MM.1S (cell line): Measurements from ENCODE around the gene PUM1.

ENCODE experiments used
- DNase-seq: peaks from one replicate; pipeline ENCODE4 v3.0.0-alpha.2; 2015
- H2AFZ ChIP-seq: fragments of 300-600 bp; sonication (generic); 2 replicates; pipeline ENCODE4 v1.6.0; 2016; ENCODE audit warnings: antibody characterized with exemption, low read length
- H3F3A ChIP-seq: fragments of 300-600 bp; sonication (generic); 2 replicates; pipeline ENCODE4 v1.6.1; 2016; ENCODE audit warnings: mild to moderate bottlenecking, antibody characterized with exemption, low read length, moderate library complexity, mixed read lengths; ENCODE audit not compliant: insufficient read depth
- H3K27ac ChIP-seq: fragments of 300-600 bp; sonication (generic); 2 replicates; pipeline ENCODE4 v1.5.1; 2016; ENCODE audit warnings: mild to moderate bottlenecking, low read length
- H3K27me3 ChIP-seq: fragments of 300-600 bp; sonication (generic); replicated peaks from 2 replicates; pipeline ENCODE4 v1.6.0; 2016; ENCODE audit warnings: low read length; ENCODE audit not compliant: insufficient read depth
- H3K36me3 ChIP-seq: fragments of 300-600 bp; sonication (generic); replicated peaks from 2 replicates; pipeline ENCODE4 v1.6.1; 2016; ENCODE audit warnings: mild to moderate bottlenecking, low read length, mixed read lengths; ENCODE audit not compliant: insufficient read depth
- H3K4me1 ChIP-seq: fragments of 300-600 bp; sonication (generic); 2 replicates; pipeline ENCODE4 v1.6.1; 2016; ENCODE audit warnings: low read length, mixed read lengths
- H3K4me2 ChIP-seq: fragments of 300-600 bp; sonication (generic); 2 replicates; pipeline ENCODE4 v1.6.0; 2016; ENCODE audit warnings: low read depth, low read length
- H3K4me3 ChIP-seq: fragments of 300-600 bp; sonication (generic); 2 replicates; pipeline ENCODE4 v1.5.1; 2016; ENCODE audit warnings: low read length, mixed read lengths
- H3K79me2 ChIP-seq: fragments of 300-600 bp; sonication (generic); 2 replicates; pipeline ENCODE4 v1.6.1; 2016; ENCODE audit warnings: mixed run types, low read length, mixed read lengths
- H3K9ac ChIP-seq: fragments of 300-600 bp; sonication (generic); 2 replicates; pipeline ENCODE4 v1.6.1; 2016; ENCODE audit warnings: low read length, mixed read lengths
- H3K9me2 ChIP-seq: fragments of 300-600 bp; sonication (generic); replicated peaks from 2 replicates; pipeline ENCODE4 v1.6.1; 2016; ENCODE audit warnings: mild to moderate bottlenecking, low read length, mixed read lengths; ENCODE audit not compliant: insufficient read depth
- H3K9me3 ChIP-seq: fragments of 300-600 bp; sonication (generic); replicated peaks from 2 replicates; pipeline ENCODE4 v1.6.1; 2016; ENCODE audit warnings: mild to moderate bottlenecking, low read length, mixed read lengths; ENCODE audit not compliant: insufficient read depth
- H4K20me1 ChIP-seq: fragments of 300-600 bp; sonication (generic); 2 replicates; pipeline ENCODE4 v1.6.1; 2016; ENCODE audit warnings: mild to moderate bottlenecking, low read length, moderate library complexity, mixed read lengths; ENCODE audit not compliant: insufficient read depth
- EZH2 ChIP-seq: fragments of 300-600 bp; sonication (generic); optimal IDR thresholded peaks from 2 replicates; pipeline ENCODE3; 2017; ENCODE audit warnings: low read depth, mild to moderate bottlenecking, antibody characterized with exemption, low read length, mixed read lengths
- EZH2phosphoT487 ChIP-seq: fragments of 300-600 bp; sonication (generic); IDR thresholded peaks from 2 replicates; pipeline ENCODE4 v1.6.1; 2018; ENCODE audit warnings: antibody characterized with exemption, low read length
- TF ChIP-seq, protein P1 (sequence below): fragments of 300-600 bp; sonication (generic); IDR thresholded peaks from 2 replicates; pipeline ENCODE4 v1.5.1; 2016; ENCODE audit warnings: antibody characterized with exemption, low read length, mixed read lengths

Gene PUM1

GRCh38 chr1:30957560-30958222, 107.8 kb downstream of the PUM1 start:
- Histone ChIP-seq H4K20me1 (peaks cover 7% of the 10 kb centered on the region; the same call in 1 of the 2 replicates), H3K27ac (no peak overlapping the region), H3K36me3 (peaks cover 11% of the 10 kb centered on the region; the same call in 1 of the 2 replicates), H3K4me1 (no peaks in the 10 kb centered on the region), H3K9me2 (no peaks in the 10 kb centered on the region), H3K27me3 (no peaks in the 10 kb centered on the region), H3K9ac (no peak overlapping the region), H3K4me3 (no peak overlapping the region), H3K79me2 (peaks cover 52% of the 10 kb centered on the region), H3K9me3 (no peaks in the 10 kb centered on the region), H2AFZ (no peak overlapping the region), H3K4me2 (no peak overlapping the region), H3F3A (no peaks in the 10 kb centered on the region)
- no peak for DNase-seq
- TF ChIP-seq EZH2phosphoT487 (no peak), EZH2 (no peak)
- TF ChIP-seq, protein P1, sequence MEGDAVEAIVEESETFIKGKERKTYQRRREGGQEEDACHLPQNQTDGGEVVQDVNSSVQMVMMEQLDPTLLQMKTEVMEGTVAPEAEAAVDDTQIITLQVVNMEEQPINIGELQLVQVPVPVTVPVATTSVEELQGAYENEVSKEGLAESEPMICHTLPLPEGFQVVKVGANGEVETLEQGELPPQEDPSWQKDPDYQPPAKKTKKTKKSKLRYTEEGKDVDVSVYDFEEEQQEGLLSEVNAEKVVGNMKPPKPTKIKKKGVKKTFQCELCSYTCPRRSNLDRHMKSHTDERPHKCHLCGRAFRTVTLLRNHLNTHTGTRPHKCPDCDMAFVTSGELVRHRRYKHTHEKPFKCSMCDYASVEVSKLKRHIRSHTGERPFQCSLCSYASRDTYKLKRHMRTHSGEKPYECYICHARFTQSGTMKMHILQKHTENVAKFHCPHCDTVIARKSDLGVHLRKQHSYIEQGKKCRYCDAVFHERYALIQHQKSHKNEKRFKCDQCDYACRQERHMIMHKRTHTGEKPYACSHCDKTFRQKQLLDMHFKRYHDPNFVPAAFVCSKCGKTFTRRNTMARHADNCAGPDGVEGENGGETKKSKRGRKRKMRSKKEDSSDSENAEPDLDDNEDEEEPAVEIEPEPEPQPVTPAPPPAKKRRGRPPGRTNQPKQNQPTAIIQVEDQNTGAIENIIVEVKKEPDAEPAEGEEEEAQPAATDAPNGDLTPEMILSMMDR, result no peak

- Histone ChIP-seq H2AFZ (no peak overlapping the region), H3K4me1 (no peaks in the 10 kb centered on the region), H3K79me2 (peaks cover 51% of the 10 kb centered on the region), H3K4me2 (no peak overlapping the region), H3K36me3 (peaks cover 15% of the 10 kb centered on the region), H3K27ac (no peak overlapping the region), H3F3A (no peaks in the 10 kb centered on the region), H3K9me3 (no peaks in the 10 kb centered on the region), H3K9me2 (no peaks in the 10 kb centered on the region), H3K27me3 (no peaks in the 10 kb centered on the region), H3K4me3 (no peak overlapping the region), H4K20me1 (peaks cover 6% of the 10 kb centered on the region; the same call in 1 of the 2 replicates), H3K9ac (no peak overlapping the region)
- DNase-seq, result no peak
- TF ChIP-seq, protein P1, result no peak
- TF ChIP-seq EZH2 (no peak), EZH2phosphoT487 (no peak)
These were observed 110.0 kb downstream of the PUM1 start for GRCh38 chr1:30955448-30956015.

- H3K4me2 ChIP-seq, result no peak overlapping the region
- no peak overlapping the region for H3K4me3 ChIP-seq
- H4K20me1 ChIP-seq, result no peaks in the 10 kb centered on the region; the same call in 1 of the 2 replicates
- H2AFZ ChIP-seq, result no peak overlapping the region
- peaks cover 15% of the 10 kb centered on the region for H3K36me3 ChIP-seq
- no peaks in the 10 kb centered on the region for H3F3A ChIP-seq
- no peak overlapping the region for H3K9ac ChIP-seq
- no peaks in the 10 kb centered on the region for H3K9me3 ChIP-seq
- no peaks in the 10 kb centered on the region for H3K9me2 ChIP-seq
- H3K79me2 ChIP-seq, result peaks cover 35% of the 10 kb centered on the region
- H3K4me1 ChIP-seq, result no peaks in the 10 kb centered on the region
- no peak overlapping the region for H3K27ac ChIP-seq
- TF ChIP-seq, protein P1, result no peak
- TF ChIP-seq EZH2 (no peak), EZH2phosphoT487 (no peak)
- H3K27me3 ChIP-seq, result no peaks in the 10 kb centered on the region
- no peak for DNase-seq
These were observed 111.8 kb downstream of the PUM1 start for GRCh38 chr1:30953685-30954084.
